Measurements from ENCODE around the gene TEF. TPM values are rescaled to one million over a fixed set of nuclear protein-coding genes. Genes with fewer than 3 reads are reported as not detected.

The TEF gene
- total and polyA plus RNA-seq, 2 experiments from 2014 or later = 5.4 to 8.9 TPM

DNA sequence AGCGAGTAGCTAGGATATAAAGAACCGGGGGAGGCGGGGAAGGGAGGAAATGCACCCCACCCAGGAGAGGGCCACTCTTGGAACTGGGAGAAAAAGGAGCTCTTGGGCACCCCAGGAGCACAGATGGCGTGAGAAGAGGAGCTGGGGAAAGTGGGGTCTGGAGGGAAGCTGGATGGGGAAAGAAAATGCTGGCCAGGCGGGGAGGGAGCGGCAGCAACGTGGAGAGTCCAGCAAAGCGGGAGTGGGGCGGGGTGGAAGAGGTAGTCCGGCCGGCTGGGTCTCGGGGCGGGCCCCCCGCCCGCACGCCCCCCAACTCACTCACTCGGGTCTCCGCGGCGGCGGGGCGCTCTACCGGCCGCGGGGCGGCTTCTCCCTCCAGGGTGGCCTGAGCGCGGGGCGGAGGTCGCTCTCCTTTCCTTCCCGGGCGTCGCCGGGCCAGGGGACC lies 64.3 kb downstream of the TEF start:
- no peaks in the 10 kb centered on the region for H3K9me2 ChIP-seq (replicated peaks; ENCODE audit: insufficient read depth)
- H3K27me3 ChIP-seq = no peaks in the 10 kb centered on the region
- whole genome bisulfite sequencing (ENCODE audit: low lambda C conversion rate, missing lambda C conversion rate) = 0% methylated on average over 4 of the region's 34 CpGs
- H4K20me1 ChIP-seq (ENCODE audit: insufficient read depth, poor library complexity, severe bottlenecking) = peaks cover 28% of the 10 kb centered on the region
- H3K79me2 ChIP-seq = peaks cover 53% of the 10 kb centered on the region
- peaks cover 3% of the 10 kb centered on the region for H3K4me1 ChIP-seq (ENCODE audit: insufficient read depth)
- H3K36me3 ChIP-seq (replicated peaks; ENCODE audit: insufficient read depth, low read depth) = no peaks in the 10 kb centered on the region
- H2AFZ ChIP-seq = peak overlapping the region; percentile 49
- peak overlapping the region; percentile 75 for H3K4me2 ChIP-seq
- TF ChIP-seq EZH2 (IDR thresholded peaks at IDR 0.05; ENCODE audit: borderline replicate concordance) = no peak
- TF ChIP-seq, protein P1, sequence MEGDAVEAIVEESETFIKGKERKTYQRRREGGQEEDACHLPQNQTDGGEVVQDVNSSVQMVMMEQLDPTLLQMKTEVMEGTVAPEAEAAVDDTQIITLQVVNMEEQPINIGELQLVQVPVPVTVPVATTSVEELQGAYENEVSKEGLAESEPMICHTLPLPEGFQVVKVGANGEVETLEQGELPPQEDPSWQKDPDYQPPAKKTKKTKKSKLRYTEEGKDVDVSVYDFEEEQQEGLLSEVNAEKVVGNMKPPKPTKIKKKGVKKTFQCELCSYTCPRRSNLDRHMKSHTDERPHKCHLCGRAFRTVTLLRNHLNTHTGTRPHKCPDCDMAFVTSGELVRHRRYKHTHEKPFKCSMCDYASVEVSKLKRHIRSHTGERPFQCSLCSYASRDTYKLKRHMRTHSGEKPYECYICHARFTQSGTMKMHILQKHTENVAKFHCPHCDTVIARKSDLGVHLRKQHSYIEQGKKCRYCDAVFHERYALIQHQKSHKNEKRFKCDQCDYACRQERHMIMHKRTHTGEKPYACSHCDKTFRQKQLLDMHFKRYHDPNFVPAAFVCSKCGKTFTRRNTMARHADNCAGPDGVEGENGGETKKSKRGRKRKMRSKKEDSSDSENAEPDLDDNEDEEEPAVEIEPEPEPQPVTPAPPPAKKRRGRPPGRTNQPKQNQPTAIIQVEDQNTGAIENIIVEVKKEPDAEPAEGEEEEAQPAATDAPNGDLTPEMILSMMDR (IDR thresholded peaks at IDR 0.05; ENCODE audit: poor library complexity) = no peak
- no peak for TF ChIP-seq EZH2phosphoT487 (IDR thresholded peaks at IDR 0.05; ENCODE audit: low read depth, severe bottlenecking, unreplicated experiment)
- peak overlapping the region; percentile 98 for H3K27ac ChIP-seq
- peak overlapping the region; percentile 39 for H3K4me3 ChIP-seq
- DNase-seq (ENCODE audit: low spot score) = peak; percentile 55
- no peaks in the 10 kb centered on the region for H3K9me3 ChIP-seq (ENCODE audit: low read depth)

DNA sequence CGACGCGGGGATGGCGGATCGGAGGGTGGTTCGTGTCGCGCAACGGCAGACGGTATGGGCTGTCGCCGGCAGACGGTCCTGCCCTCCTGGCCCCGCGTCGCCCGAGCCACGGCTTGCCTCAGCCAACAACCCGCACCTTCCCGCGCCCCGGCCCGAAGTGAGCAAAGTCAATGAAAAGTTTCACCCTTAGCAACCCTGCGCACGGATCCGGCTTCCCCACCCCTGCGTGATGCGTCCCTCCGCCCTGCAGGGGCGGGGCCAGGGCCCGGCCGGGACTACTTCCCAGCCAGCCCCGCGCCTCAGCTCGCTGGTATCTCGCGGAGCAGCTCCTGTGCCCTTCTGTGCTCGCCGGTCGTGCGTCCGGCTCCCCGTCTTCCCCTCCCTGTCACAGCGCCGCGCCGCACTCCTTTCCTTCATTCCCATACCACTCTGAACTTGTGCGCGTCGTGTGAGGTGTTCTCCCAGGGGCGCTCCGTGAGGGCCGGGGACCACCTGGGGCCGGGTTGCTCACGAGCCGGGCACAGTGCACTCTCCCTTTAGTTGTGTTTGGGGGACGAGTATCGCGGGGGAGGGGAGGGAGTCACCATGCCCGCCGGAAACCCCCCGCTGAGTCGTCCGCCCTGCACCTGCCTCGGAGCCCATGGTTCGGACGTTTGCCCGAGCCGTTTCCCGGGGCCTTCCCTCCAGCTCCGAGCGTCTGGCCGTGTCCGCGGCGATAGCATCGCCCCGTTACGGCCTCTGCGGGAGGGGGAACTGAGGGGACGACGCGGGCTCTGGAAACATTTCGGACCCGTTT lies 65.1 kb downstream of the TEF start, which contains the start of gene TOB2:
TSS of gene TOB2 (minus strand) at position 163 of the 796 bp plus-strand sequence. CDS start 9,456 bp downstream, outside the sequence.
- 1% methylated on average over 68 of the region's 85 CpGs for WGBS (ENCODE audit: low lambda C conversion rate, missing lambda C conversion rate)
- Histone ChIP-seq H3K4me2 (peak within 1 kb of the TSS; percentile 97), H3K27me3 (no peaks in the 10 kb centered on the region), H3K4me3 (peak within 1 kb of the TSS; percentile 43), H3K9me2 (replicated peaks; ENCODE audit: insufficient read depth) (no peaks in the 10 kb centered on the region), H3K9me3 (ENCODE audit: low read depth) (no peaks in the 10 kb centered on the region), H4K20me1 (ENCODE audit: insufficient read depth, poor library complexity, severe bottlenecking) (peaks cover 22% of the 10 kb centered on the region), H2AFZ (peak within 1 kb of the TSS; percentile 59), H3K27ac (peak within 1 kb of the TSS; percentile 98), H3K36me3 (replicated peaks; ENCODE audit: insufficient read depth, low read depth) (no peaks in the 10 kb centered on the region), H3K79me2 (peaks cover 46% of the 10 kb centered on the region), H3K4me1 (ENCODE audit: insufficient read depth) (peaks cover 3% of the 10 kb centered on the region)
- peak; percentile 98 for DNase-seq (ENCODE audit: low spot score)
- TF ChIP-seq EZH2phosphoT487 (IDR thresholded peaks at IDR 0.05; ENCODE audit: low read depth, severe bottlenecking, unreplicated experiment) (no peak), EZH2 (IDR thresholded peaks at IDR 0.05; ENCODE audit: borderline replicate concordance) (no peak)
- TF ChIP-seq, protein P1 (IDR thresholded peaks at IDR 0.05; ENCODE audit: poor library complexity) = no peak

DNA sequence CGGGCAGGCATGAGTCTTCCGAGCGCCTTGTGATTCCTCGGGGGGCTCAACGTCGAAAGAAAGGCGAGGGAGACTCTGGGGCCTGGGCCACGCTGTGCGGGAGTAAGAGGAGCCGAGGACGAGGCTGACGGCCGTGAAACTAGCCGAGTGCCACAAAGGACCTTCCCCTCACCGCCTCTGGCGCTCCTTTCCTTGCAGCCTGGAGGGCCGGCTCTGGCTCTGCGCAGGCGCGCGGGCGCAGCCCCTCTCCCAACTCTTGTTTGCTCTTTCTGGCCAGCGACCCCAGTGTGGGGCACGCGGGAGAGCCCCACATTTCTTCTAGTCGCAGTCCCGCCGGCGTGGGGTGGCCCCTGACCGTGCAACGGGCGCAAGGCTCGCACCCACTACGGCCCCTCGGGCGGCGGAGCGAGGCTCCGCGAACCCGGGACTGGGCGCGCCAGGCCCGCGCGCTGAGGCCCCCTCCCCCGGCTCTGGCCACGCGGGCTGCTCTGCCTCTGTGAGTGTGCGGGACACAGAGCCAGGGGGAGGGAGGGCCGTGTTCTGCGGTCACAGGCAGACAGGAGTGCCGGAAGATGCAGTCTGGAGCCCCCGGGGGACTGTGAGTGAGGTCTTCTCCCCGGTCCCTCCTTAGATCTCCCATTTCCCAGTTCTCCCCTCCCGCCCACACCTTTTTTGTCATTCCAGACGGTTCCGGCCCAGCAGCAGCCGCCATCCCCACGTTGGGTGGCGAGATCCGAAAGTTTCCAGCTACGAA lies 65.9 kb downstream of the TEF start:
- TF ChIP-seq, protein P1 (IDR thresholded peaks at IDR 0.05; ENCODE audit: poor library complexity) = no peak
- H3K4me3 ChIP-seq = peak overlapping the region; percentile 43
- no peaks in the 10 kb centered on the region for H3K9me3 ChIP-seq (ENCODE audit: low read depth)
- H4K20me1 ChIP-seq (ENCODE audit: insufficient read depth, poor library complexity, severe bottlenecking) = peaks cover 15% of the 10 kb centered on the region
- H3K4me2 ChIP-seq = peak overlapping the region; percentile 97
- peak overlapping the region; percentile 98 for H3K27ac ChIP-seq
- DNase-seq (ENCODE audit: low spot score) = peak; percentile 84
- H3K36me3 ChIP-seq (replicated peaks; ENCODE audit: insufficient read depth, low read depth) = no peaks in the 10 kb centered on the region
- under 1% methylated on average over 52 of the region's 63 CpGs for WGBS (ENCODE audit: low lambda C conversion rate, missing lambda C conversion rate)
- H3K79me2 ChIP-seq = peaks cover 38% of the 10 kb centered on the region
- H3K9me2 ChIP-seq (replicated peaks; ENCODE audit: insufficient read depth) = no peaks in the 10 kb centered on the region
- H2AFZ ChIP-seq = peak overlapping the region; percentile 59
- H3K27me3 ChIP-seq = no peaks in the 10 kb centered on the region
- peaks cover 3% of the 10 kb centered on the region for H3K4me1 ChIP-seq (ENCODE audit: insufficient read depth)
